ENCODE measurements around the gene ANKRD42.

ANKRD42 gene

GRCh38 chr11:83195143-83195466 is 1.6 kb downstream of the ANKRD42 start:
- no peak for TF ChIP-seq CTCF (IDR thresholded peaks at IDR 0.05; ENCODE audit: low read length)
- TF ChIP-seq EZH2phosphoT487 (IDR thresholded peaks at IDR 0.05; ENCODE audit: low read length), result no peak
- no peaks in the 10 kb centered on the region for H3K9me2 ChIP-seq (replicated peaks; ENCODE audit: insufficient read depth, low read length)
- H3K4me3 ChIP-seq (ENCODE audit: low read length), result peak overlapping the region; percentile 94; the same call in 1 of the 2 replicates

GRCh38 chr11:83195649-83196048 is 2.1 kb downstream of the ANKRD42 start:
- Histone ChIP-seq H3K4me1 (ENCODE audit: low read length) (peaks cover 13% of the 10 kb centered on the region), H3K36me3 (replicated peaks; ENCODE audit: insufficient read depth, low read length) (no peaks in the 10 kb centered on the region; the same call in 1 of the 2 replicates), H3K4me2 (ENCODE audit: low read depth, low read length) (no peak overlapping the region), H3K79me2 (ENCODE audit: low read length) (peaks cover 20% of the 10 kb centered on the region), H3K27ac (ENCODE audit: low read length) (no peak overlapping the region), H3K27me3 (replicated peaks; ENCODE audit: insufficient read depth, low read length) (no peaks in the 10 kb centered on the region), H3K4me3 (ENCODE audit: low read length) (no peak overlapping the region), H3F3A (ENCODE audit: insufficient read depth, low read length) (peaks cover 10% of the 10 kb centered on the region; the same call in 1 of the 2 replicates), H2AFZ (ENCODE audit: low read length) (no peak overlapping the region), H3K9me3 (replicated peaks; ENCODE audit: insufficient read depth, low read length) (no peaks in the 10 kb centered on the region), H4K20me1 (ENCODE audit: insufficient read depth, low read length) (no peaks in the 10 kb centered on the region), H3K9ac (ENCODE audit: low read length) (no peak overlapping the region), H3K9me2 (replicated peaks; ENCODE audit: insufficient read depth, low read length) (no peaks in the 10 kb centered on the region)
- TF ChIP-seq CTCF (IDR thresholded peaks at IDR 0.05; ENCODE audit: low read length) (no peak), EZH2phosphoT487 (IDR thresholded peaks at IDR 0.05; ENCODE audit: low read length) (no peak), EZH2 (optimal IDR thresholded peaks at IDR 0.05; ENCODE audit: low read depth, low read length) (no peak)
- DNase-seq, result no peak

More at GRCh38 chr11:83195143-83195466, 1.6 kb downstream of the ANKRD42 start:
- H3K36me3 ChIP-seq (replicated peaks; ENCODE audit: insufficient read depth, low read length), result no peaks in the 10 kb centered on the region; the same call in 1 of the 2 replicates
- H3K4me1 ChIP-seq (ENCODE audit: low read length), result peaks cover 13% of the 10 kb centered on the region
- H3K9me3 ChIP-seq (replicated peaks; ENCODE audit: insufficient read depth, low read length), result no peaks in the 10 kb centered on the region
- H3K4me2 ChIP-seq (ENCODE audit: low read depth, low read length), result peak overlapping the region; percentile 87
- H3K79me2 ChIP-seq (ENCODE audit: low read length), result peaks cover 20% of the 10 kb centered on the region
- no peak overlapping the region for H3K9ac ChIP-seq (ENCODE audit: low read length)
- 0 out of 2 replicates have a peak overlapping the region, but pooled peaks have one; percentile 87 for H2AFZ ChIP-seq (ENCODE audit: low read length)
- H4K20me1 ChIP-seq (ENCODE audit: insufficient read depth, low read length), result no peaks in the 10 kb centered on the region
- H3K27ac ChIP-seq (ENCODE audit: low read length), result no peak overlapping the region
- no peak for DNase-seq
- no peaks in the 10 kb centered on the region for H3K27me3 ChIP-seq (replicated peaks; ENCODE audit: insufficient read depth, low read length)
- peaks cover 10% of the 10 kb centered on the region; the same call in 1 of the 2 replicates for H3F3A ChIP-seq (ENCODE audit: insufficient read depth, low read length)

- Histone ChIP-seq H3K4me3 (ENCODE audit: low read length) (no peak overlapping the region), H3K36me3 (replicated peaks; ENCODE audit: insufficient read depth, low read length) (no peaks in the 10 kb centered on the region), H3K9ac (ENCODE audit: low read length) (no peak overlapping the region), H3K27me3 (replicated peaks; ENCODE audit: insufficient read depth, low read length) (no peaks in the 10 kb centered on the region), H4K20me1 (ENCODE audit: insufficient read depth, low read length) (no peaks in the 10 kb centered on the region), H3K9me2 (replicated peaks; ENCODE audit: insufficient read depth, low read length) (no peaks in the 10 kb centered on the region), H3K4me1 (ENCODE audit: low read length) (0 out of 2 replicates have a peak, but pooled peaks cover 4% of the 10 kb centered on the region), H3K9me3 (replicated peaks; ENCODE audit: insufficient read depth, low read length) (no peaks in the 10 kb centered on the region), H3F3A (ENCODE audit: insufficient read depth, low read length) (no peaks in the 10 kb centered on the region), H3K27ac (ENCODE audit: low read length) (no peak overlapping the region), H2AFZ (ENCODE audit: low read length) (no peak overlapping the region), H3K79me2 (ENCODE audit: low read length) (no peaks in the 10 kb centered on the region), H3K4me2 (ENCODE audit: low read depth, low read length) (no peak overlapping the region)
- no peak for DNase-seq
- no peak for TF ChIP-seq CTCF (IDR thresholded peaks at IDR 0.05; ENCODE audit: low read length)
- TF ChIP-seq EZH2phosphoT487 (IDR thresholded peaks at IDR 0.05; ENCODE audit: low read length), result no peak
- no peak for TF ChIP-seq EZH2 (optimal IDR thresholded peaks at IDR 0.05; ENCODE audit: low read depth, low read length)
Observed at GRCh38 chr11:83200035-83200434, 6.5 kb downstream of the ANKRD42 start.

Data from MM.1S (cell line).